Measurements from ENCODE around the gene CLCF1. TPM values are rescaled to one million over a fixed set of nuclear protein-coding genes. Genes with fewer than 3 reads are reported as not detected.

The CLCF1 gene
- total and polyA plus RNA-seq, 2 donors from 2014 or later: 5.7 to 15.8 TPM

DNA sequence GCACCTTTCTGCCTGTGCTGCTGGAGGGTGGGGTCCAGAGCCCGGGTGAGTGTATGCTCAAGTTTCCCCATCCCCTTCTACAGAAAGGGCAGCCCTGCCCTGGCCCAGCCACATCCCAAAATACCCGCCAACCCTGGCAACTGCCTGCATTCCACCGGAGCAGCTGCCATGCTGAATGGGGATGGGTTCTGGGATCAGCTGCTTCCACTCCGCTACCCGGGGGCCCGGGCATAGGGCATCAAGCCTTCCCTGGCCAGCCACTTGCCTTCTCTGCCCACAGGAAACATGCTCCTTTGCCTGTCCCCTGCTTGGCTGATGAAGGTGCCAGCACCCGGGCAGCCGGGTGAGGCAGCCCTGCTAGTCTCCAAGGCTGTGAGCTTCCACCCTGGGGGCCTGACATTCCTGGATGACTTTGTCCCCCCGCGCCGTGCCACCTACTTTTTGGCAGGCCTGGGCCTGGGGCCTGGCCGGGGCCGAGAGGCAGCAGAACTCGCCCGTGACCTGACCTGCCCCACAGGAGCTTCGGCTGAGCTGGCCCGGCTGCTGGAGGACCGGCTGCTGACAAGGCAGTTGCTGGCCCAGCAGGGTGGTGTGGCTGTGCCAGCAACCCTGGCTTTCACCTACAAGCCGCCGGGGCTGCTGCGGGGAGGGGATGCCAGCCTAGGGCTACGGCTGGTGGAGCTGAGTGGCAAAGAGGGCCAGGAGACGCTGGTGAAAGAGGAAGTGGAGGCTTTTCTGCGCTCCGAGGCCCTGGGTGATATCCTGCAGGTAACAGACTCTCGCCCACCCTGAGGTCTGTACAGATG lies 45.3 kb upstream of the CLCF1 start:
- H3K9ac ChIP-seq (ENCODE audit: low read length in 3 of 3): no peak overlapping the region
- no peaks in the 10 kb centered on the region for H3K36me3 ChIP-seq (ENCODE audit: control insufficient read depth in 2 of 3, insufficient read depth in 3 of 3, low read length in 3 of 3)
- no peaks in the 10 kb centered on the region for H3K27me3 ChIP-seq (ENCODE audit: control insufficient read depth, insufficient read depth, low read length)
- no peaks in the 10 kb centered on the region for H3K9me3 ChIP-seq (ENCODE audit: control insufficient read depth in 2 of 3, insufficient read depth in 1 of 3, low read length in 3 of 3)
- peaks cover 0 to 26% (median 11%) of the 10 kb centered on the region in 3 donors for H3K4me1 ChIP-seq (ENCODE audit: control insufficient read depth in 2 of 3, insufficient read depth in 2 of 3, low read depth in 1 of 3, low read length in 3 of 3)
- H3K27ac ChIP-seq (ENCODE audit: low read depth in 2 of 2, low read length in 2 of 2): no peak overlapping the region
- H3K4me3 ChIP-seq (ENCODE audit: low read length in 3 of 3): no peak overlapping the region
- intact Hi-C loops (cut with DNase I): no loop called here
- TF ChIP-seq, protein P1, sequence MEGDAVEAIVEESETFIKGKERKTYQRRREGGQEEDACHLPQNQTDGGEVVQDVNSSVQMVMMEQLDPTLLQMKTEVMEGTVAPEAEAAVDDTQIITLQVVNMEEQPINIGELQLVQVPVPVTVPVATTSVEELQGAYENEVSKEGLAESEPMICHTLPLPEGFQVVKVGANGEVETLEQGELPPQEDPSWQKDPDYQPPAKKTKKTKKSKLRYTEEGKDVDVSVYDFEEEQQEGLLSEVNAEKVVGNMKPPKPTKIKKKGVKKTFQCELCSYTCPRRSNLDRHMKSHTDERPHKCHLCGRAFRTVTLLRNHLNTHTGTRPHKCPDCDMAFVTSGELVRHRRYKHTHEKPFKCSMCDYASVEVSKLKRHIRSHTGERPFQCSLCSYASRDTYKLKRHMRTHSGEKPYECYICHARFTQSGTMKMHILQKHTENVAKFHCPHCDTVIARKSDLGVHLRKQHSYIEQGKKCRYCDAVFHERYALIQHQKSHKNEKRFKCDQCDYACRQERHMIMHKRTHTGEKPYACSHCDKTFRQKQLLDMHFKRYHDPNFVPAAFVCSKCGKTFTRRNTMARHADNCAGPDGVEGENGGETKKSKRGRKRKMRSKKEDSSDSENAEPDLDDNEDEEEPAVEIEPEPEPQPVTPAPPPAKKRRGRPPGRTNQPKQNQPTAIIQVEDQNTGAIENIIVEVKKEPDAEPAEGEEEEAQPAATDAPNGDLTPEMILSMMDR (IDR thresholded peaks at IDR 0.05; ENCODE audit: borderline replicate concordance, extremely low read depth, insufficient read depth): no peak
- no peak for FAIRE-seq
- DNase-seq: peak in 1 of 5 donors; percentile 80

DNA sequence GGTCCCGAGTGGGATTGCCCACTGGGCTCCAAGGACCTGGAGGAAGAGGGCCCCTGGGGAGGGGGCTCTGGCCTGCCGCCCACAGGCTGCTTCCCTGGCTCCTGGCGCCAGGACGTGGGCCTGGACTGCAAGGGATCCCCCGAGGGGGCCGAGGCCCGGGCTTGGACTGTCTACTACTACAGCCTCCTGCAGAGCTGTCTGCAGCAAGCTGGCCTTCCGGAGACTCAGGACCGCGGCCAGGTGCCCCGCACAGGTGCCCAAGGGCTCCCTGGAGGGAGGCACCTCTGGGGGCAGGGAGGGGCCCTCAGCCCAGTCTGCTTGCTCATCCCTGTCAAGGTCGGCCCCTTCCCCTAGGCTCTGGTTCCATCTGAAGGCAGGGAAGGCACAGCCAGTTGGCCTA lies 44.0 kb upstream of the CLCF1 start:
- DNase-seq: no peak
- no peak overlapping the region for H3K27ac ChIP-seq (ENCODE audit: low read depth in 2 of 2, low read length in 2 of 2)
- H3K36me3 ChIP-seq (ENCODE audit: control insufficient read depth in 2 of 3, insufficient read depth in 3 of 3, low read length in 3 of 3): no peaks in the 10 kb centered on the region
- no peak overlapping the region for H3K4me3 ChIP-seq (ENCODE audit: low read length in 3 of 3)
- no peak for FAIRE-seq
- TF ChIP-seq, protein P1 (IDR thresholded peaks at IDR 0.05; ENCODE audit: borderline replicate concordance, extremely low read depth, insufficient read depth): no peak
- peaks cover 0 to 26% (median 11%) of the 10 kb centered on the region in 3 donors for H3K4me1 ChIP-seq (ENCODE audit: control insufficient read depth in 2 of 3, insufficient read depth in 2 of 3, low read depth in 1 of 3, low read length in 3 of 3)
- no peaks in the 10 kb centered on the region for H3K9me3 ChIP-seq (ENCODE audit: control insufficient read depth in 2 of 3, insufficient read depth in 1 of 3, low read length in 3 of 3)
- H3K9ac ChIP-seq (ENCODE audit: low read length in 3 of 3): no peak overlapping the region
- intact Hi-C loops (cut with DNase I): no loop called here
- no peaks in the 10 kb centered on the region for H3K27me3 ChIP-seq (ENCODE audit: control insufficient read depth, insufficient read depth, low read length)

DNA sequence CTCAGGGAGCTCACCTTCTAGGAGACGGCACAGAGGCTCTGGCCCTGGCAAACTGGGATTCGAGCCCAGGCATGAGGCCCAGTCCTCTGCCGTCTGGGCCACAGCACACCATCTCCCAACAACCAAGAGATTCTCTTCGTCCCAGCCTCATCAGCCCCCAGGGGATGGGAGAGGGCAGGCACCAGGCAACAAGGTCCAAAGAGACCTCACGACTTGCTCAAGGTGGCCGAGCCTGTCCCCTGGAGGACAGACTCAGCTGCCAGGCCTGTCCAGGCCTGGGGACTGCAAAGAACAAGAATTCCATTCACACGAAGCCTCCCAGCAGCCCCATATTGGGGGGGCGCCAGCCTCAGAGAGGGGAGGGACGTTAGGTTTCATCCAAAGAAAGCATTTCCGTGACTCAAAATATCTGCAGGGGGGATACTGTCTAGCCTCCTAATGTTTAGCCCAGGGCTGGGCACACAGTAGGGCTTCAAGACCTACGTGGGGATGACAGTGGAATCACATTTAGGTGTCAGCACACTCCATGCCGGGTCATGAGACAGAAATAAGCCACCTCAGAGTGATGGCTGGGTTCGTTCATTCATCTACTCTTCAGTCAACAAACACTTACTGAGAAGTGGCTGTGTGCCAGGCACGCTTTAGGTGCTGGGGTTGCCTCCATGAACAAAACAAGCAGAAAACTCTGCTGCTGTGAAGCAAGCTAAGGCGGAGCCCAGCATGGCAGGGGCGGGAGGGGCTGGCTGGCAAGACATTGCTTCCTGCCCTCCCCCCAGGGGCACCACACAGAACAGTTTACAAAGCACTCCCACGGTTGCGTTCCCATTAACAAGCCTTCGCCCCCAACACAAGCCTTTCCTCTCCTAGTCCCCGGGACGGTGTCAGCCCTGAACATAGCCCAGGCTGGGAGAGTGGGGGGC lies 43.3 kb upstream of the CLCF1 start:
- H3K9ac ChIP-seq (ENCODE audit: low read length in 3 of 3): no peak overlapping the region
- H3K4me1 ChIP-seq (ENCODE audit: control insufficient read depth in 2 of 3, insufficient read depth in 2 of 3, low read depth in 1 of 3, low read length in 3 of 3): peaks cover 0 to 26% (median 11%) of the 10 kb centered on the region in 3 donors
- TF ChIP-seq, protein P1 (IDR thresholded peaks at IDR 0.05; ENCODE audit: borderline replicate concordance, extremely low read depth, insufficient read depth): no peak
- intact Hi-C loops (cut with DNase I): no loop called here
- no peak overlapping the region for H3K27ac ChIP-seq (ENCODE audit: low read depth in 2 of 2, low read length in 2 of 2)
- H3K9me3 ChIP-seq (ENCODE audit: control insufficient read depth in 2 of 3, insufficient read depth in 1 of 3, low read length in 3 of 3): no peaks in the 10 kb centered on the region
- no peak overlapping the region for H3K4me3 ChIP-seq (ENCODE audit: low read length in 3 of 3)
- H3K36me3 ChIP-seq (ENCODE audit: control insufficient read depth in 2 of 3, insufficient read depth in 3 of 3, low read length in 3 of 3): no peaks in the 10 kb centered on the region
- DNase-seq (peak in 1 of 5 donors; percentile 38), FAIRE-seq (no peak)
- no peaks in the 10 kb centered on the region for H3K27me3 ChIP-seq (ENCODE audit: control insufficient read depth, insufficient read depth, low read length)
